ENCODE data around the gene LMAN2L. TPM values are rescaled to one million over a fixed set of nuclear protein-coding genes. Genes with fewer than 3 reads are reported as not detected.

Gene LMAN2L
- total RNA-seq, 6 donors from 2014 or later: 11.5 to 18.9 (median 15.2) TPM

DNA sequence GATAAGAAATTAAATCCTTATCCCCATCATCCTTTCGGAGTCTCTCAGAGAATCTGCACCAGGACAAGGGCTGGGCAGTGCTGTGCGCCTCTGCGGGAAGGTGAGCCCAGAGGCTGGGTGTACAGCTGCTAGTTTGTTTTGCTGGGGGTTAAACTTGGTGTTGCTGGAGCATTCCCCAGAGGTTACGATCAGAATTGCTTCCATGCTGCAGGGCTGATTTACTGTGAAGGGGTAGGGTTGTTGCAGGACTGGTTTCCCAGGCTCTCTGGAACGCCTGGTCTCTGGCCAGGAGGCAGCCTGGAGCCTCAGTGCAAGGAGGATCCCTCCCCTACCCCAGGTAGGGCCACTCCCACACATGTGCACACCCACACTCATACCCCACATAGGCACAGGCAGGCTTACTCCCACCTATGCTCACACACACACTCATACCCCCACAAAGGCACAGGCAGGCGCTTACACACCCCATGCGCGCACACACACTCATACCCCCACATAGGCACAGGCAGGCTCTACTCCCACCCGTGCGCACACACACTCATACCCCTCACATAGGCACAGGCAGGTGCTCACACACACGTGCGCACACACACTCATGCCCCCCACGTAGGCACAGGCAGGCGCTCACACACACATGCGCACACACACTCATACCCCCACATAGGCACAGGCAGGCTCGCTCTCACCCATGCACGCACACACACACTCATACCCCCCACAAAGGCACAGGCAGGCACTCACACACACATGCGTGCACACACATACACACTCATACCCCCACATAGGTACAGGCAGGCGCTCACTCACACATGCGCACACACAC is 32.1 kb upstream of the LMAN2L start:
- no peaks in the 10 kb centered on the region for H3K27me3 ChIP-seq
- H3K4me1 ChIP-seq: peaks cover 7 to 37% (median 16%) of the 10 kb centered on the region in 4 donors
- H3K27ac ChIP-seq: peak overlapping the region in 2 of 4 donors; percentile 22 to 36
- peak in 1 of 2 donors; percentile 74 for DNase-seq
- WGBS, 2 donors: 74 to 76% methylated on average over 20 of the region's 20 CpGs
- H3K9me3 ChIP-seq: no peaks in the 10 kb centered on the region
- no peaks in the 10 kb centered on the region for H3K36me3 ChIP-seq
- TF ChIP-seq POLR2AphosphoS5 (IDR thresholded peaks at IDR 0.05): no peak
- TF ChIP-seq, protein P1, sequence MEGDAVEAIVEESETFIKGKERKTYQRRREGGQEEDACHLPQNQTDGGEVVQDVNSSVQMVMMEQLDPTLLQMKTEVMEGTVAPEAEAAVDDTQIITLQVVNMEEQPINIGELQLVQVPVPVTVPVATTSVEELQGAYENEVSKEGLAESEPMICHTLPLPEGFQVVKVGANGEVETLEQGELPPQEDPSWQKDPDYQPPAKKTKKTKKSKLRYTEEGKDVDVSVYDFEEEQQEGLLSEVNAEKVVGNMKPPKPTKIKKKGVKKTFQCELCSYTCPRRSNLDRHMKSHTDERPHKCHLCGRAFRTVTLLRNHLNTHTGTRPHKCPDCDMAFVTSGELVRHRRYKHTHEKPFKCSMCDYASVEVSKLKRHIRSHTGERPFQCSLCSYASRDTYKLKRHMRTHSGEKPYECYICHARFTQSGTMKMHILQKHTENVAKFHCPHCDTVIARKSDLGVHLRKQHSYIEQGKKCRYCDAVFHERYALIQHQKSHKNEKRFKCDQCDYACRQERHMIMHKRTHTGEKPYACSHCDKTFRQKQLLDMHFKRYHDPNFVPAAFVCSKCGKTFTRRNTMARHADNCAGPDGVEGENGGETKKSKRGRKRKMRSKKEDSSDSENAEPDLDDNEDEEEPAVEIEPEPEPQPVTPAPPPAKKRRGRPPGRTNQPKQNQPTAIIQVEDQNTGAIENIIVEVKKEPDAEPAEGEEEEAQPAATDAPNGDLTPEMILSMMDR (IDR thresholded peaks at IDR 0.05): peak in 4 of 6 experiments; percentile 14 to 61 (median 24)
- no peak for TF ChIP-seq EP300 (IDR thresholded peaks at IDR 0.05)
- no peak for TF ChIP-seq POLR2A (IDR thresholded peaks at IDR 0.05)
- peak in 1 of 2 donors; percentile 81 for ATAC-seq (ENCODE audit: low FRiP score in 2 of 2)
- H3K4me3 ChIP-seq: no peak overlapping the region

DNA sequence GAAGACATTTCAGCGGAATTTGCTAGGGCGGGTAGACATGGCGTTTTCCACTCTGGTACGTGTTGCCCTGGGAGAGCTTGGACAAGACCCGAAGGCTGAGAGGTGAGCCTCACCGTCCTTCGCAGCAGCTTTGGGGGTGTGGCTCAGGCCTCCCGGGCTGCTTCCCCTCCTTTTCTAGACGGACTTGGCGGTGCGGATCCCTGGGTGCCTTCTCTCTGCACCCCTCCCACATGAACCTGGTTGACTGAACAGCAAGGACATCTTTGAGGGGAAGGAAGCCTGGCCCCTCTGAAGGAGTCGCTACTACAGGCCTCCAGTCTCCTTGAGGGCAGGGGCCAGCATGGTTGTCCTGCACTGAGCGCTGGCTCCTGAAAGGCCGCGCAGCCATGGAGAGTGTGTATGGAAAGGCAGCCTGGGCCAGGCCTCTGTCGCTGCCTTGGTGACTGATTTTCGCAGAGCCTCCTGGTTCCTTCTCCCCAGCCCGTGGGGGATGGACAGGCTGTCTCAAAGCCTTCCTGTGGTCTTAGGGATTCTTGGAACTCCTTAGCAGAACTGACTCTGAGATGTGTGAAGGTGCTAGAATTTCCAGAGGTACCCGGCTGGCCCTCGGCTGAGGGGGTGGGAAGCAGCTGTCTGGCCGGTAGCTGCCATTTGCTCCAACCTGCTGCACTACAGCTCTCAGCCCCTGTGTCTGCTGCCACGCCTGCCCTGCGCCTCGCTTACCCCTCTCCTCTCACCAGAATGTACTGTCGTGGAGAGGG is 30.8 kb upstream of the LMAN2L start:
- ATAC-seq (ENCODE audit: low FRiP score in 2 of 2) (no peak), DNase-seq (no peak)
- Histone ChIP-seq H3K27me3 (no peaks in the 10 kb centered on the region), H3K9me3 (no peaks in the 10 kb centered on the region), H3K4me3 (no peak overlapping the region), H3K27ac (peak overlapping the region in 1 of 4 donors; percentile 19), H3K36me3 (no peaks in the 10 kb centered on the region), H3K4me1 (peaks cover 7 to 37% (median 16%) of the 10 kb centered on the region in 4 donors)
- WGBS, 2 donors: 89 to 92% methylated on average over 22 to 24 of the region's 25 CpGs
- no peak for TF ChIP-seq EP300 (IDR thresholded peaks at IDR 0.05)
- TF ChIP-seq, protein P1 (IDR thresholded peaks at IDR 0.05): no peak

DNA sequence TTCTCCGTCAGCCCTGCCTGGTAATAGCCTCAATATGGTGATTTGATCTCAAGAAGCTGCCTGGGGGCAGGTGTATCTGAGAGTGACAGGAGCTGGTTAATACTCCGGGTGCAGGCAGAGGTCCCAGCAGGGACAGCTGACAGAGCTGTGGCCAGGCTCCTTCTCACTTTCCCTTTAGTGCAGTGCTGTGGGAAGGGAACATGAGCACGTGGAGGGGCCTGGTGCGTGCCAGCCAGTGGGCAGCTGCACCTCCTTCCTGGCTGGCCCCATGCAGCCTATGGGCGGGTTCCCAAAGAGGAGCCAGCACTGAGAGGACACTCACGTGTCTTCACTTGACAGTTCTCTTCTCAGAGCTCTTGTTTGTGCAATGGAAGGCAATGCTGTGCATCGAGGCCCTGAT is 29.9 kb upstream of the LMAN2L start:
- Histone ChIP-seq H3K9me3 (no peaks in the 10 kb centered on the region), H3K27me3 (no peaks in the 10 kb centered on the region), H3K4me3 (no peak overlapping the region), H3K27ac (no peak overlapping the region), H3K36me3 (no peaks in the 10 kb centered on the region), H3K4me1 (peaks cover 7 to 42% (median 16%) of the 10 kb centered on the region in 4 donors)
- TF ChIP-seq, protein P1 (IDR thresholded peaks at IDR 0.05): no peak
- TF ChIP-seq EP300 (IDR thresholded peaks at IDR 0.05): no peak
- TF ChIP-seq POLR2AphosphoS5 (IDR thresholded peaks at IDR 0.05): no peak
- TF ChIP-seq POLR2A (IDR thresholded peaks at IDR 0.05): no peak
- WGBS, 2 donors: 57 to 62% methylated on average over 4 to 7 of the region's 7 CpGs
- peak; percentile 9 to 78 for ATAC-seq (ENCODE audit: low FRiP score in 2 of 2)
- DNase-seq: no peak

DNA sequence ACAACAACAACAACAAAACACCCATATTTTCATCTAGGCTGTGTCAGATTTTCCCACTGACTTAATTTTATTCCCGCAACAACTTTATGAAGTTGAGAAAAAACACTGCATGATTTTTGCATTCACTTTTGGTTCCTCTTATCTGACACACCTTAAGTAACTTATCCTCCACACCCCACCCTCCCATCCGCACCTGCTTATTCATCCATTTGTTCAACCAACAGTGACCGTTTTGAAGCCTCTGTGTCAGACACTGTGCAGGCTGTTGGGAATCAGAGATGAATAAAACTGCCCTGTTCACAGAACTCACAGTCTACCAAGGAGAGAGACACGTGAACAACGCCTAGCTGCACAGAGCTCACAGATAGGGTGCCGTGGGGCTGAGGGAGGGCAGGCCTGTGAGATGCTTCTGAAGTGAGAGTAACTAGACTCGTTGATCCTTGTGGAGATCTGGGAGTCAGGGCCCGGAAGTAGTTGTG is 28.3 kb upstream of the LMAN2L start:
- H3K27me3 ChIP-seq: no peaks in the 10 kb centered on the region
- no peaks in the 10 kb centered on the region for H3K36me3 ChIP-seq
- H3K9me3 ChIP-seq: no peaks in the 10 kb centered on the region
- TF ChIP-seq POLR2A (IDR thresholded peaks at IDR 0.05) (no peak), POLR2AphosphoS5 (IDR thresholded peaks at IDR 0.05) (no peak), EP300 (IDR thresholded peaks at IDR 0.05) (no peak)
- TF ChIP-seq, protein P1 (IDR thresholded peaks at IDR 0.05): no peak
- H3K4me3 ChIP-seq: no peak overlapping the region
- ATAC-seq (ENCODE audit: low FRiP score in 2 of 2) (no peak), DNase-seq (no peak)
- no peak overlapping the region for H3K27ac ChIP-seq
- H3K4me1 ChIP-seq: peaks cover 16 to 46% (median 22%) of the 10 kb centered on the region in 4 donors
- WGBS, 2 donors: 76% methylated on average over 8 of the region's 8 CpGs
